GM12872 (cell line): Measurements from ENCODE around the gene PDGFB.

Source experiments
- TF ChIP-seq, protein P1 (sequence below): IDR thresholded peaks from 3 replicates; pipeline ENCODE4 v1.5.1; 2011; ENCODE audit warnings: low read depth, mild to moderate bottlenecking, low read length, moderate library complexity; ENCODE audit not compliant: insufficient read depth

The PDGFB gene

DNA sequence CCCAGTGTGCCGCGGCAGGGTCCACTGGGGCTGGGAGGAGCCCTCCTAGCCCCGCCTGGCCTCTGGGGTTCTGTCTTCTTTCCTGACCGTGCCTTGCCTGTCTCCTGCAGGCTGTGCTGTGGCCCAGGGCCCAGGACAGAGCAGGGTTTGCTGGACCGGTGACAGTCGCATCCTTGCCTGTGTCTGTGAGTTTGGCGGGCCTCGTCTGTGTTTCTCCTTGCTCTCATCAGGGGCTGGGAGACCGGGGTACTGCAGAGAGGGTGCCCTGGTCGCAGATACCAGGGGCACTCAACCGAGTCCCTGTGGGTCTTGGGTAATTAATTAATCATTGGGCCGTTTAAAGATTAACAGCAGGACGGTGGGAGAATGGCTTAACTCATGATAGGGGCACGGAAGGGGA is 44.8 kb upstream of the PDGFB start:
- TF ChIP-seq, protein P1, sequence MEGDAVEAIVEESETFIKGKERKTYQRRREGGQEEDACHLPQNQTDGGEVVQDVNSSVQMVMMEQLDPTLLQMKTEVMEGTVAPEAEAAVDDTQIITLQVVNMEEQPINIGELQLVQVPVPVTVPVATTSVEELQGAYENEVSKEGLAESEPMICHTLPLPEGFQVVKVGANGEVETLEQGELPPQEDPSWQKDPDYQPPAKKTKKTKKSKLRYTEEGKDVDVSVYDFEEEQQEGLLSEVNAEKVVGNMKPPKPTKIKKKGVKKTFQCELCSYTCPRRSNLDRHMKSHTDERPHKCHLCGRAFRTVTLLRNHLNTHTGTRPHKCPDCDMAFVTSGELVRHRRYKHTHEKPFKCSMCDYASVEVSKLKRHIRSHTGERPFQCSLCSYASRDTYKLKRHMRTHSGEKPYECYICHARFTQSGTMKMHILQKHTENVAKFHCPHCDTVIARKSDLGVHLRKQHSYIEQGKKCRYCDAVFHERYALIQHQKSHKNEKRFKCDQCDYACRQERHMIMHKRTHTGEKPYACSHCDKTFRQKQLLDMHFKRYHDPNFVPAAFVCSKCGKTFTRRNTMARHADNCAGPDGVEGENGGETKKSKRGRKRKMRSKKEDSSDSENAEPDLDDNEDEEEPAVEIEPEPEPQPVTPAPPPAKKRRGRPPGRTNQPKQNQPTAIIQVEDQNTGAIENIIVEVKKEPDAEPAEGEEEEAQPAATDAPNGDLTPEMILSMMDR, result no peak

DNA sequence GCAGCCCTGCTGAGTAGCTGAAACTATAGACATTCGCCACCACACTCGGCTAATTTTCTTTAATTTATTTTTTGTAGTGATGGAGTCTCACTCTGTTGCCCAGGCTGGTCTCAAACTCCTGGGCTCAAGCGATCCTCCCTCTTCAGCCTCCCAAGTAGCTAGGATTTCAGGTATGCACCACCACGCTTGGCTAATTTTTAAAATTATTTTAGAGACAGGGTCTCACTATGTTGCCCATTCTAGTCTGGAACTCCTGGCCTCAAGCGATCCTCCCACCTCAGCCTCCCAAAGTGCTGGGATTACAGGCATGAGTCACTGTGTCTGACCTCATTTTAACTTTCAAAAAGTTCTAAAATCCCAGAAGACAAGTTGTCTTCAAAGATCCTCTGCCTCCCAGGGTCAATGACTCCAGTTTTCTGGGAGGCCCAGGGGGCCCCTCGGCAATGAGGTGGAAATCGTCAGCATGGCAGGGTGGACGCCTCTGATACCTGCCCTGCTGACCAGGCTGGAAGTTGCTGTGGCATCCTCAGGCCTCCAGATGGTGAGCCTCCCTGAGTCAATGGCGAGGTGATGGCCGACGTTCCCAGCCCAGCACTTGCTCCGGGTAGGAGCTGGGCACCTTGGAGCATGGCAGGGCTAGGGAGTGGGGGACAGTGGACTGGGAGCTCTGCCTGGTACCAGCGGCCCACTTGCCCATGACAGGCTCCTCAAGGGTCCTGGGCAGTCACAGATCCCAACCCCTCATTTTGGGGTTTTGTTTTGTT is 43.5 kb upstream of the PDGFB start:
- TF ChIP-seq, protein P1, result no peak

DNA sequence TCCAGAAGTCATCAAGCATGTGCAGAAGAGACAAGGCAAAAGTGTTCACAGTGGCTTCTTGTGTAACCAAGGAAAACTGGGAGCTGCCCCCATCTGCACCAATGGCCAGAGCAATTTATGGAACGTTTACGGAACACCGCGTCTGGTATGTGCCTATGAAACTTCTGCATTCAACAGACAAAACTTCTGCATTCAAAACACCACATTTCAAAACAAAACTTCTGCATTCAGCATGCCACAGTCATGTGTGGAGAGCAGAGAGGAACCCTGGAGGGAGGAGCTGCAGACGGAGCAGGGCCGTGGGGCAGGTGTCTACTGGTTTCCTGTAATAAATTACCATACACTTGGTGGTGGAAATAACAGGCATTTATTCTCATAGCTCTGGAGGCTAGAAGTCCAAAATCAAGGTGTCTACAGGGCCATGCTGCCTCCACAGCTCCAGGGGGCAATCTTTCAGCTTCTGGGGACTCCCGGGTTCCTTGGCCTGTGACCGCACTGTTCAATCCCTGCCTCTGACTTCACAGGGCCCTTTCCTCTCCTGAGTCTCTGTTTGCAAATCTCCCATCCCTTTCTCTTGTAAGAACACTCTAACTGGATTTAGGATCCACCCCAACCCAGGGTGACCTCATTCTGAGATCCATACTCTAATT is 42.4 kb upstream of the PDGFB start:
- TF ChIP-seq, protein P1, result peak; percentile 26; the same call in 1 of the 3 replicates

DNA sequence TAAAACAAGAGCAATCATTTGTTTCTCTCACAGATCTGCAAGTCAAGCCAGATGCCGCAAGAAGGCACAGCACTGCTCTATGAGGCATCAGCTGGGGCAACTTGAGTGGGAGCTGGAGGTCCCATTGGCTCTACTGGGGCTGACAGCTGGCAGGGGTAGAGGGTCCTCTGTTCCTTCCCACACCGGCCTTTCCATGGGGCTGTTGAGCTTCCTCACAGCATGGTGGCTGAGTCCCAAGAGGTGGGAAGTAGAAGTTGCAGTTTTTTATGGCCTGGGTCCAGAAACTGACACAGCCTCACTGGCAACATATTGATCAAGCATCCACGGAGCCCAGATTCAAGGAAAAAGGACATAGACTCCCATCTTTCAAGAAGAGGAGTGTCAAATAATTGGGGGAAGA is 40.2 kb upstream of the PDGFB start:
- TF ChIP-seq, protein P1, result no peak

DNA sequence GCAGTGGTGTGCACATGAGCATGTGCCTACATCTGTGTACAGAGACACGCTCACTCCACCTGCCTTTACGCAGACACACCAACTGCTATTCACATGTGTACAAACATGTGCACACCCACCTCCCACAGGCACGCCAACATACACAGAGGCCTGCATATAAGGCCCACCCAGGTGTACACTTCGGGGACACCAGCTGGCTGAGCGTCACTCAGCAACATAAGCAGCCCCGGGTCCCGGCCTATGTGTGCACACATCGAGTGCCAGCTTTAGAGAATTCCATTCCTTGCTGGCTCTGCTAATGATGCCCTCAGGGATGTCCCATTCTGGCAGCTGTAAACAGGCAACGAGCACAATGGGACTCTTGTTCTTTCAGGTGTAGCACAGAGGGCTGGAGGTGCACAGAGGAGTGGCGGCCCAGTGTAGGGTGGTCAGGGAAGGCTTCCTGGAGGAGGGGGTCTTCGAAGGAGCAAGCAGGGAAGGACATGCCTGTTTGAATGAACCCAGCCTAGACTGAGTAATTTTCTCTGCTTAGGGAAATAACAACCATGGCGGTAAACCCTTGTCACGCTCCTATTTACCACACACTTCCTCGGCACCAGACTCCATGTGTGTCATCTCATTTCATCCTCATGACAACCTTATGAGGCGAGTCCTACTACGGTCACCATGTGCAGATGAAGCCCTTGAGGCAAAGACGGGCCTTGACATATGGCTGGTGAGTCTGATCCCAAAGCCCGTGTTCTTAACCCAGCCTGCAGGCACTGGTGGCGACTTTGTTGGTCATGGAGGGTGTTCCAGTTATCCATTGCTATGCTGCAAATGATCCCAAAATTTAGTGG is 39.6 kb upstream of the PDGFB start:
- TF ChIP-seq, protein P1, result no peak

DNA sequence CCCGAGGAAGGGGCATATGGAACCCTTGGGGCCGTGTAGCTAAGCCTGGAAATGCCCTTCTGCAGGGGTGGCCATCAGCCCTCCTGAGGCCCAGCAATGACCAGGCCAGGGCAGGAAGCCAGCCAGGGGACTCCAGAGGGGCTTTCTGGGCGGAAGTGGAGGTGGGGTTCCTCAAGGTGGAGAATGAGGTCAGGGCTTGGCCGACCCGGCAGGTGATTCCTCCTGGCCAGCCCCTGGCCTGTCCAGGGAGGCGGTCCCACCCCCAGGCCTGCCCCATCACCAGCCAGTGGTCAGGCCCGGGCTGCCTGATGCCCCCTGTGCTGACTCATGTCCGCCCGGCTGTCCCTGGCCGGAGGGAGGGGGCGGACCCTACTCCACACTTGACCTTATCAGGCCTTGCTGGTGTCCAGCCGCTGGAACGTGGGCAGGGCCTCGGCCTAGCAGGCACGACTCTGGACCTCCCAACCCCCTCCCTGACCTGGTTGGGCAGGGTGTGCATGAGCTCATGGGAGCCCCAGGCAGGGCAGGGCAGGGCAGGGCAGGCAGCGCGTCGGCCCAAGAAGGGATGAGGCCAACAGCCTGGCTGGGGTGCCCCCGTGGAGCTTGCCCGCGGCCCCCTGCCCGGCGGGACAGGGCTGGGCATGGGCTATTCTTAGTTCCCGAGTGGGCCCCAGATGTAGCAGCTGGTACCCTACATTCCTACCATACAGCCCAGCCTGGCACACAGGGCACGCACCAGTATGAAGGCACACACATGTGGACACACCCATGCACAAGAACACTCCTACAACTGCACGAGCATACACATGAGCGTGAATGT is 38.8 kb upstream of the PDGFB start:
- TF ChIP-seq, protein P1, result no peak
